Fibroblast of upper back skin (primary cell): ENCODE data around the gene PNPLA7.
"Not testable (repeated sequence)": the region's sequence is repeated elsewhere in the genome, so short reads cannot be mapped to it uniquely, and the experiment has no call there.

Source experiments
- DNase-seq: peaks from one replicate; pipeline ENCODE4 v3.0.0-alpha.2; 2013

PNPLA7 gene

DNA sequence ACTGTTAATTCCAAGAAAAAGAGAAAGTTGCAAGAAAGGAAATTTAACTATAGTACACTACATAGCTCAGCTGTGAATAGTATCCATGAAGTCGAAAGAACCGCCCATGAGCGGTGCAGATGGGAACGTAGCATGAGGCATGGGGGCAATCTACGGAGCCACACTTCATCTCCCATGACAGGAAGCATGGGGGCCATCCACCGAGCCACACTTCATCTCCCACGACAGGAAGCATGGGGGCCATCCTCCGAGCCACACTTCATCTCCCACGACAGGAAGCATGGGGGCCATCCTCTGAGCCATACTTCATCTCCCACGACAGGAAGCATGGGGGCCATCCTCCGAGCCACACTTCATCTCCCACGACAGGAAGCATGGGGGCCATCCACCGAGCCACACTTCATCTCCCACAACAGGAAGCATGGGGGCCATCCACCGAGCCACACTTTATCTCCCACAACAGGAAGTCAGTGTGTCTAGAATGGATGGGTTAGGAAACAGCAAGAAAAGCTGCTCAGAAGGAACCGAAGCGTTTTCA is 13.5 kb downstream of the PNPLA7 start:
- not testable (repeated sequence) for DNase-seq

DNA sequence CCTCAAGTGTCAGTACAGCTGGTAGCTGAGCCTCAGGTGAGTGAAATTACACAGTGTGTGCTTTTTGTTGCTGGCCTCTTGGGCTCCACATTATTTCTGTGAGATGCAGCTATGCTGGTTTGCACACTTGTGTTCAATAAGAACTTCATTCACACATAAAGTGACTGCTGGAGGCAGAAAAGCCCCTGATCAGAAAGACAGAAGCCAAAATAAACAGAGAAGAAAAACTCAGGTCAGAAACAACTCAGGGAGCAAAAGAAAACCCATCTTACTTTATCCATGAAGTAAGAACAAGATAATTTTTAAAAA is 15.1 kb downstream of the PNPLA7 start:
- DNase-seq = no peak

DNA sequence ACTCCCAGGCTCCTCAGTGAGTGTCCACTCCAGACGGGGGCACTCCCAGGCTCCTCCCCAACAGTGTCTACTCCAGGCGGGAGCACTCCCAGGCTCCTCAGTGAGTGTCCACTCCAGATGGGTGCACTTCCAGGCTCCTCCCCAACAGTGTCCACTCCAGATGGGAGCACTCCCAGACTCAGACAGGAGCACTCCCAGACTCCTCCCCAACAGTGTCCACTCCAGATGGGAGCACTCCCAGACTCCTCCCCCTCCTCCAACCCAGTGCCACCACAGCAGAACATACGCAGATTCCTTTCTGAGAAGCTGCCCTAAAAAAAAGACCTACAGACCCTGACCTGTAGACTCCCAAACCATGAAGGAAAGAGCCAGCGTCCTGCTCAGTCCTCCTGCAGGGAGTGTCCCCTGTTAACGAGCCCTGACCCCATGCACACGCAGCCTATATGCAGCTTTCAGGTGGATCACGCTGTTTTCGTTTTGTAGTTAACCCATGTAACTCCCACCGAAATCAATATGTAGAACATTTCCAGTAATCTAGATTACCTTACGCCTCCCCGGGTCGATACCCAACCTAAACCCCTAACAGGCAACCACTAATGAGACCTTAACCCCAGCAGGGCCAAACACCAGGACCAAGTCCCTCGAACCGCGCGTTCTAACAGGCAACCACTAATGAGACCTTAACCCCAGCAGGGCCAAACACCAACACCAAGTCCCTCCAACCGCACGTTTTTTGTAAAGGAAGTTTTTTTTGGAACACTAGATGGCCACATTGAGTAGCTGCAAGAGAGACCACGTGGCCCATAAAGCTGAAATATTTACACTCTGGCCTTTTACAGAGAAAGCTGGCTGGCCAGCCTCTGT is 15.7 kb downstream of the PNPLA7 start:
- peak; percentile 59 for DNase-seq

DNA sequence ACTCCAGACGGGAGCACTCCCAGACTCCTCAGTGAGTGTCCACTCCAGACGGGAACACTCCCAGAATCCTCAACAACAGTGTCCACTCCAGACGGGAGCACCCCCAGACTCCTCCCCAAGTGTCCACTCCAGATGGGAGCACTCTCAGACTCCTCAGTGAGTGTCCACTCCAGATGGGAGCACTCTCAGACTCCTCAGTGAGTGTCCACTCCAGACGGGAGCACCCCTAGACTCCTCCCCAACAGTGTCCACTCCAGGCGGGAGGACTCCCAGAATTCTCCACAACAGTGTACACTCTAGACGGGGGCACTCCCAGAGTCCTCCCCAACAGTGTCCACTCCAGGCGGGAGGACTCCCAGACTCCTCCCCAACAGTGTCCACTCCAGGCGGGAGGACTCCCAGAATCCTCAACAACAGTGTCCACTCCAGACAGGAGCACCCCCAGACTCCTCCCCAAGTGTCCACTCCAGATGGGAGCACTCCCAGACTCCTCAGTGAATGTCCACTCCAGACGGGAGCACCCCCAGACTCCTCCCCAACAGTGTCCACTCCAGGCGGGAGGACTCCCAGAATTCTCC is 17.2 kb downstream of the PNPLA7 start:
- not testable (repeated sequence) for DNase-seq

DNA sequence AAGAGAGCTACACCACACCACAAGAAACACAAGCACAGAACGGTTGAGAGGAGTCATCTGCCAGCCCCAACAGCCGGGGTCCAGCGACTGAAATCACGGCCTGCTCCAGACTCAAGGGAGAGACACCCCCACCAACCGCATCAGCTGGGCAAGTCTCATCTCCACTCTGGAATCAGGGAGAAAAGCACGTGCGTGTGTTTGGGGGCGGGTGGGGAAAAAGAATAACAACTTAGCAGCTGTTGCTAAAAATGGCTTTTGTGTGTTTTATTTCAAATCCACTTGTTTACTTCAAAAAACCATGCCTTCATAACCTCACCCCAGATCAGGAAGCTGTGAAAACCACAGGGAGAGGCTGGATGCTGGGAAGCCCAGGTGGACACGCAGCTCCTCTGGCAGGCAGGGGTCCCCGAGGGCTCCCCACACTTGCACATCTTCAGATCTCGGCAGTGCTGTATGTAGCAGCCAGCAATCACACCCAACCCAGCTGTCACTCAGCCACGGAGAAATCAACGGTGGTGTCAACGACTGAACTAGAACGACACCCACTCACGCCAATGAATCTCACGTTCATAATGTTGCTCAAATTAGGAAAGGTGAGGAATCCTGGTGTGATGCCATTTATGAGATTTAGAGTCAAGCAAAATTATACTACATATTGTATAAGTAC is 19.0 kb downstream of the PNPLA7 start:
- no peak for DNase-seq

DNA sequence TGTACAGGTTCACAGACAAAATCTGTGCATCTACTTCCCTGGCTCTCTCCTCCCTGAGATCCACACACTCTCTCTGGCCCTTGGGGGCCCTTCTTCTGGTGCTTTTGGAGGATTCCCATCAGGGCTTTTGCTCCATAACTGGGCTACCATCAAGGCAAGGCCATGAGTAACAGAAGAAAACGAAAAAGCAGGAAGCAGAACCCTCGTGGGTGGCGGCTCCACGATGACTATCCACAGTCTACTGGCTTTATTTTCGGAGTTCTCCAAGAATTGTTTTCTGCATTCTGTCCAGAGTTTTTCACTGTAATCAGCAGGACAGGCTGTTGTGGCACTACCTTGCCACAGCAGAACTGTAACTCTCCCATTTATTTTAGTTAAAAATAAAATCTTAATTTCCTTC is 19.9 kb downstream of the PNPLA7 start:
- DNase-seq = no peak

DNA sequence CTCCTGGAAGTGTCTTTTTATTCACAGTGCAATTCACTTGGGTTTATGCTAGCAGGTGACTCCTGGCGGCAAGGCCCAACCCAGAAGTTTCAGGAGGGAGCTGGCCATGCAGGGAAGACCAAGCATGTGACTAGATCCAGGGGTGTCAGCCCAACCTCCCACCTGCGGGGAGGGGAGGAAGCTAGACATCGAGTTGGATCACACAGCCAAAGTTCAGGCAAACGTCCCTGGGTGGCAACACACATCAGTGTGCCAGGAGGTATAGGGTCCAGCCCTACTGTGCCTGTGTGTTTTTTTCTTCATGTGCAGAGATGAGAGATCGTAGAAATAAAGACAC is 25.3 kb downstream of the PNPLA7 start:
- no peak for DNase-seq

DNA sequence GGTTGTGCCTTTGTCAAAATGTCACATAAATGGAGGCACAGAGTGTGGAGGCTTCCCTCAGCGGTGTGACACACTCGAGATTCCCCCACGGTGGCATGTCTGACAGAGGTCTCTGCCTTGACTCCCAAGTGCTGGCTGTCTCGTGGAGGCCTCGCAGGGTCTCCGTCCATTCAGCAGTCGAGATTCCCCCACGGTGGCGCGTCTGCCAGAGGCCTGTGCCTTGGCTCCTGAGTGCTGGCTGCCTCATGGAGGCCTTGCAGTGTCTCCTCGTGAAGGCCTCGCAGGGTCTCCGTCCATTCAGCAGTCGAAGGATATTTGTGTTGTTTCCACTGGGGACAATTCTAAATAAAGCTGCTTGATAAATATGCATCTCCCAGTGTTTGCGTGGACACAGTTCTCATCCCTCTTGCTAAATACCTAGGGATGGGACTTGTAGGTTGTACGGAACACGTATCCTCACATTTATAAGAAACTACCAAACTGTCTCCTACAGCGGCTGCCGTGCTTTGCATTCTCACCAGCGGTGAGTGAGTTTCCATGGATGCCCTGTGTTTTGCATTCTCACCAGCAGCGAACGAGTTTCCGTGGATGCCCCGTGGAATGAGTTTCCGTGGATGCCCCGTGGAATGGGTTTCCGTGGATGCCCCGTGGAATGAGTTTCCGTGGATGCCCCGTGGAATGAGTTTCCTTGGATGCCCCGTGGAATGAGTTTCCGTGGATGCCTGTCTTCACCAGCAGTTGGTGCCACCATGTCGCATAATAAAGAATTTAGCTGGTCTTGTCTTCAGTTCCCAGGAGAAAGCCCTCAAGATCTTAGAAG is 25.8 kb downstream of the PNPLA7 start:
- DNase-seq = no peak

DNA sequence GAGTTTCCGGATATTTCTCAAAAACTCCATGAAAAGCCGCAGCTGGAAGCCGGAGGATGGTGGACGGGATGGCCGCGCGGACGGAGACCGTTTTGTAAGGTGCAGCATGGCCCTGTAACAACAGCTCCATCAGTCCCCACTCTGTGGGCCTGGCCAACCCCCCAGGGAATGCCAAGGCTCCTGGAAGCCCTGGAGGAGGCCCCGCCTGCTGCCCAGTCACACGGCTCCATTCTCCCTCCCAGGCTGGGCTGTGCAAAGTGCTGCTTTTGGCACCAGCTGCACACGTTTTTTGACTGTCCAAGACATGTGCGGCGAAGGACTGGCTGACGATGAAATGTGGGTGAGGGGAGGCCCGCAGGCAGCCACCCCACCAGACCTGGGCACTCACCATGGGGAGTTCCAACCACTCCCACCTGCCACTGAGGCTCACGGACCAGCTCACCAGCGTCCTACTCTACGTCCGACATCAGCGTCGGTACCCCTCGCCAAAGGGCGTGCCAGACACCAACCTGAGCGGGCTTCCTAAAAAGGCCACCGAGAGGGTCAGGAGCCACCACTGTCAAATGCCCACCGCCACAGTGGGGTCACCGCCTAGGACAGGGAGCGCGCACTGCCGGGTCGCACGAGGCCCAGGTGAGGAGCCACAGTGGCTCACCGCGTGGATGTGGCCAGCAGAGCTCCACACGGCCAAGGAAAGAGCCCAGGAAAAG is 27.3 kb downstream of the PNPLA7 start:
- DNase-seq = no peak

DNA sequence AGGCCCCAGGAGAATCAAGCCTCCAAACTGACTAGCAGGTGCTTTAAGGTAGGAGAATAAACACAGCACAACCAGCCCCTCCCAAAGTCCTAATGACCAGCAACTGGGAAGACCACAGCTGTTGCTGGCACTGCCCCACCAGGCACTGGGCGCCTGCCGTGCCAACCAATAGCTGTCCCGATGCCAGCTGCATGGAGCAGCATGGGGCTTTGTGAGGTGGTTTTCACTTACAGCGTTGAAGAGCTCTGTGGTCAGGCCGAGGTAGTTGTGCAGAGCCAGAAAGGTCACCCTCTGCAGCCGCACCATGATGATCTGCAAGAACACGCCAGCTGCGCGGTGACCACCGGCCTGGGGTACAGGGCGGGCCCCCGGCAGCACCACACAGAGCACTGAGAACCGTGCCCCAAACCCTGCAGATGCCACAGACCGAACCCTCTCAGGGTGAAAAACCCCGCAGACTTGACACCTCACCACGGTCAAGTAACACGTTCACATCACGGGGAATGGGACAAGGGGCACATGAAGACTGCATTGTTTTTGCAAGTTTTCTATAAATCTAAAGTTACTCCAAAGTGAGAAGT is 28.7 kb downstream of the PNPLA7 start:
- no peak for DNase-seq

DNA sequence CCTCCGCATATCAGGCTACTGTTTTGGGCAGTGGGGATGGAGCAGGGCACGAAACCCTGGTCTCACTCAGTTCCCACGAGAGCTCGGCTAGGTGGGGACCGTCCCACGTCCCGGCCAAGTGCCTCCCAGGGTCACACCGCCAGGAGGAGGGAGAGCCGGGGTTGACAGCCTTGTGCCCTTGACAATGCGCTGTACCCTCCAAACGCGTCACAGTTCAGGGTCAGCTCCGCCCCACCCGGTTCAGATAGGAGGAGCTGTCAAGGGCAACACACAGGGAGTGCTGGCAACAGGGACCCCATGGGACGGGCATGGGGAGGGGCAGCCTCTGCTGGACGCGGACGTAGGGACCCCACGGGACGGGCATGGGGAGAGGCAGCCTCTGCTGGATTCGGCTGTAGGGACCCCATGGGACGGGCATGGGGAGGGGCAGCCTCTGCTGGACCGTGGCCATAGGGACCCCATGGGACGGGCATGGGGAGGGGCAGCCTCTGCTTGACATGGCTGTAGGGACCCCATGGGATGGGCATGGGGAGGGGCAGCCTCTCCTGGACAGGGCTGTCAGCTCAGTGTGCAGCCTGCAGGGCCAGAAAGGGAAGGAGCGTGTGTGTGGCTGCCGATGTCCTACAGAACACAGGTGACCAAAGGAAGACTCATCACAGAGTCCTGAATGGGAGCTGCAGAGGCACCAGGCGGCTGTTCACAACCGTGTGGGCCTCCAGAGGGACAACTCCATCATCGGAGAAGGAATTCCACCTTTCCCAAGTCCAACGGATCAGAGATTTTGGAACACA is 29.4 kb downstream of the PNPLA7 start:
- DNase-seq = no peak

DNA sequence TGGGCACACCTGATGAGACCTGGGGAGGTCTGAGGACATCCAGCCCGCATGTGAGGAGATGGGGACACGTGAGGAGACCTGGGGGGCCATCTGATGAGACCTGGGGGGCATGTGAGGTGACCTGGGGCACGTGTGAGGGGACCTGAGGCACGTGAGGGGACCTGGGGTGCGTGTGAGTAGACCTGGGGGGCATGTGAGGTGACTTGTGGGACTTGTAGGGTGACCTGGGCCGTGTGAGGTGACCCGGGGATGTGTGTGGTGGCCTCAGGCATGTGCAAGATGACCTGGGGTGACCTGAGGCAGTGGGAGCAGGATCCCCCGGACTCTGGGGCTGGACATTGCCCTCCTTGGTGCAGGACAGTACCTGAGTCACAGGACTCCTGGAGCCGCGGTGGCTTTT is 30.6 kb downstream of the PNPLA7 start:
- no peak for DNase-seq

DNA sequence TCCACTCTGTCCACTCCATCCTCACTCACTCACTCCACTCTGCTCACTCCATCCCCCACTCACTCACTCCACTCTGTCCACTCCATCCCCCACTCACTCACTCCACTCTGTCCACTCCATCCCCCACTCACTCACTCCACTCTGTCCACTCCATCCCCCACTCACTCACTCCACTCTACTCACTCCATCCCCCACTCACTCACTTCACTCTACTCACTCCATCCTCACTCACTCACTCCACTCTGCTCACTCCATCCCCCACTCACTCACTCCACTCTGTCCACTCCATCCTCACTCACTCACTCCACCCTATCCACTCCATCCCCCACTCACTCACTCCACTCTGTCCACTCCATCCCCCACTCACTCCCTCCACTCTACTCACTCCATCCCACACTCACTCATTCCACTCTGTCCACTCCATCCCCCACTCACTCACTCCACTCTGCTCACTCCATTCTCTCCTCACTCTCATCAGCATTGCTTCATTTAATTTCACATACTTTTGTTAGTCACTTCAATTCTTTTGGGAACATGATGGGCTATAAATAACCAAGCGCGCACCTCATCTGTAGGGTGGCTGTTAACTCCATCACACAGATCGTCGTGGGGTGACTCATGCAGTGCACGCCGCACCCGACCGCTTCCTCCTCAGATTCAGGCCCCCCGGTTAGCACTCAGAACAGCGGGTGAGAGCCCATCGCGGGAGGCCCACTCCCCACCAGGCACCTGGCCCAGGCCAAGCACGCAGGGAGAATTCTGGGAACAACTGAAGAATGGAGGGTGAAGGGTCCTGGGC is 31.3 kb downstream of the PNPLA7 start:
- DNase-seq = peak; percentile 63

DNA sequence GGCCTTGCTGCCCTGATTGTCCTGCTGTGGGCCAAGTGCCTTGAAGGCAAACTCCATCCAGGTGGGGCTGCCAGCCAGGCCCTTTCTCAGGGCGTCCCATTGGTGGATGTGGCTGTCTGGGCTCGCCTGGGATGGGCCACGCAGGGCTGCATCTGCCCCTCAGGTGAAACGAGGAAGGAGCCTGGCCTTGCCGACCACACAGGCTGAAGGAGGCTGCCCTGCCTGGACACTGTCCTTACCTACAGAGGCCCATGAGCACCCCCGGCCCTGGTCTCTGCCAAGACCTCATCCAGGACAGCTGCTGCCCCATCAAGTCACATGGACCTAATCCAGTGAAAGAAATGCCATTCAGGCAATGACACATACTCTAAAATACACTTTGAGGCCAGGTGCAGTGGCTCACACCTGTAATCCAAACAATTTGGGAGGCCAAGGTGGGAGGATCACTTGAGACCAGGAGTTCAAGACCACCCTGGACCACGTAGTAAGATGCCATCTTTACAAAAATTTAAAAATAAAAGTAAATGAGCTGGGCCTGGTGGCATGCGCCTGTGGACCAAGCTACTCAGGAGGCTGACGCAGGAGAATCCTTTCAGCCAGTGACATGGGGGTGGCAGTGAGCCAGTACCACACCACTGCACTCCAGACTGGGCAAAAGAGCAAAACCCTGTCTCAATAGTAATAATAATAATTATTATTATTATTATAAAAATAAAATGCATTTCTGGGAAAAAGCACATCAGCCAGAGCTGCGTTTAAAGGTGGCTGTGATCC is 33.9 kb downstream of the PNPLA7 start:
- no peak for DNase-seq

DNA sequence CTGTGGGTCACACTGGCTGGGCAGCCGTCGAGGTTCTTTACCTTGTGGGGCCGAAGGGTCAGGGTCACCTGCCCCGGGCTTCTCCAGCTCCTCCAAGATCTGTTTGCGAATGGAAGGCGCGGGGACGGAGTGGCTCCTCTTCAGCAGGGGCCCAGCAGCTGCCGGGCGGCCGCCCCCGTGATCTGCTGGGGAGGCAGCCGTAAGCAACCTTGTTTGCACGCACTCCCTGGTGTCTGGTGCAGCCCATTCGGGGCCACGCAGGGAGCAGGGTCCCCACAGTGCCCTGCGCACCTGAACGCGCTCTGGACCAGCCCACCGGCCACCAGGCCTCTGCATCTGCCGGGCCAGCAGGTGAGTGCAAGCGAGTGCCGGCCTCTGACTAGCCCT is 34.9 kb downstream of the PNPLA7 start:
- no peak for DNase-seq

DNA sequence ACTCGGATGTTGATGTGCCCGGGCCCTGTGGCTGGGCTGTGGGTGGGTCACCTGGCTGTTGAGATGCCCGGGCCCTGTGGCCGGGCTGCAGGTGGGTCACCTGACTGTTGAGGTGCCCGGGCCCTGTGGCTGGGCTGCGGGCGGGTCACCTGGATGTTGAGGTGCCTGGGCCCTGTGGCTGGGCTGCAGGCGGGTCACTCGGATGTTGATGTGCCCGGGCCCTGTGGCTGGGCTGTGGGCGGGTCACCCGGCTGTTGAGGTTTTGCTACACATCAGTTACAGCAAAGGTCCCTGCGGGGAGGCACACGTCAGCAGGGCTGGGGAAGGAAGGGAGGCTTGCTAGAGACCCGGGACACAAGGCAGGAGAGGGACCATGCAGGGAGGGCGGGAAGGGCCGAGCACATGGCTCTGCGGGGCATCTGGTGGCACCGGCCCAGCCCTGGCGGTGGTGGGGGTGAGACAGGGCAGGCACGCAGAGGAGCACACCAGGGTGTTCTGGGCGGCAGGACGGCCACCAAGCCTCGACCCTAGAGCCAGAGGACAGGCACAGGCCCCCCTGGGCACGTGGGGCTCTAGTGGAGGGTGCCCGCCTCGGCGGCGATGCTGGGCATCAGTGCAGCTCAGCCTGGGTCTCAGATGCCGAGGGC is 35.4 kb downstream of the PNPLA7 start:
- no peak for DNase-seq

DNA sequence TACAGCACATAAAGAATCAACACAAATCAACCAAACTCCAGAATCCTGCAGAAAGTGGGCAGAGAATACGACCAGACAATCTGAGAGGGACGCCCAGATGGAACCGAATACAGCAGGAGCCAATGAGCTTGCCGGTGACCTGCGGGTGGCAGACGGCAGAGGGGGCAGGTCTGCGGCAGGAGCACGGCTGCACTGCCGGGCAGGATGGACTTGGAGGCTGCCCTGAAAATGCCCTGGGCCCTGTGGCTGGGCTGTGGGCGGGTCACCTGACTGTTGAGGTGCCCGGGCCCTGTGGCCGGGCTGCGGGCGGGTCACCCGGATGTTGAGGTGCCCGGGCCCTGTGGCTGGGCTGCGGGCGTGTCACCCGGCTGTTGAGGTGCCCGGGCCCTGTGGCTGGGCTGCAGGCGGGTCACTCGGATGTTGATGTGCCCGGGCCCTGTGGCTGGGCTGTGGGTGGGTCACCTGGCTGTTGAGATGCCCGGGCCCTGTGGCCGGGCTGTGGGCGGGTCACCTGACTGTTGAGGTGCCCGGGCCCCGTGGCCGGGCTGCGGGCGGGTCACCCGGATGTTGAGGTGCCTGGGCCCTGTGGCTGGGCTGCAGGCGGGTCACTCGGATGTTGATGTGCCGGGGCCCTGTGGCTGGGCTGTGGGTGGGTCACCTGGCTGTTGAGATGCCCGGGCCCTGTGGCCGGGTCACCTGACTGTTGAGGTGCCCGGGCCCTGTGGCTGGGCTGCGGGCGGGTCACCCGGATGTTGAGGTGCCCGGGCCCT is 36.2 kb downstream of the PNPLA7 start:
- not testable (repeated sequence) for DNase-seq

DNA sequence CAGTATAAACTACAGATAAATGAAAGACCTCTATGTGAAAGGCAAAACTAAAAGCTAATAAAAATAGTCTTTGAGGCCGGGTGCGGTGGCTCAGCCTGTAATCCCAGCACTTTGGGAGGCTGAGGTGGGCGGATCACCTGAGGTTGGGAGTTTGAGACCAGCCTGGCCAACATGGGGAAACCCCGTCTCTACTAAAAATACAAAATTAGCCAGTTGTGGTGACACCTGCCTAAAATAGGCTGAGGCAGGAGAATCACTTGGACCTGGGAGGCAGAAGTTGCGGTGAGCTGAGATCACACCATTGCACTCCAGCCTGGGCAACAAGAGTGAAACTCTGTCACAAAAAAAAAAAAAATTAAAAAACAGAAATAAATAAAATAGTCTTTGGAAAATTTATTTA is 37.1 kb downstream of the PNPLA7 start:
- DNase-seq = not testable (repeated sequence)
